IPS DF 6.9 (cell line): ENCODE results near the gene CHST14.

Experiments used
- DNase-seq: peaks from one replicate; pipeline ENCODE4 v3.0.0-alpha.2; 2013; ENCODE audit warnings: low read depth, low spot score
- H3K27ac ChIP-seq: one replicate; pipeline ENCODE4 v1.5.1; 2013; ENCODE audit warnings: low read length, control low read depth
- H3K27me3 ChIP-seq: 2 replicates; pipeline ENCODE4 v1.6.1; 2013; ENCODE audit warnings: mild to moderate bottlenecking, low read length; ENCODE audit not compliant: control insufficient read depth, insufficient read depth
- H3K36me3 ChIP-seq: 2 replicates; pipeline ENCODE4 v1.6.1; 2013; ENCODE audit warnings: low read length; ENCODE audit not compliant: control insufficient read depth, insufficient read depth
- H3K4me1 ChIP-seq: 2 replicates; pipeline ENCODE4 v1.6.1; 2013; ENCODE audit warnings: low read length; ENCODE audit not compliant: control insufficient read depth, insufficient read depth
- H3K4me3 ChIP-seq: 2 replicates; pipeline ENCODE4 v1.5.1; 2013; ENCODE audit warnings: mild to moderate bottlenecking, low read length
- H3K9me3 ChIP-seq: 2 replicates; pipeline ENCODE4 v1.6.1; 2013; ENCODE audit warnings: low read length, inconsistent platforms; ENCODE audit not compliant: control insufficient read depth, insufficient read depth
- WGBS: extraction: QIAGEN DNeasy Blood & Tissue Kit; methylation state at CpG from one replicate; pipeline ENCODE4 v1.1.7; 2013; ENCODE audit warnings: mixed read lengths, missing lambda C conversion rate; ENCODE audit not compliant: insufficient read length, insufficient coverage; 5-methylcytosine and 5-hydroxymethylcytosine counted together

The CHST14 gene

DNA sequence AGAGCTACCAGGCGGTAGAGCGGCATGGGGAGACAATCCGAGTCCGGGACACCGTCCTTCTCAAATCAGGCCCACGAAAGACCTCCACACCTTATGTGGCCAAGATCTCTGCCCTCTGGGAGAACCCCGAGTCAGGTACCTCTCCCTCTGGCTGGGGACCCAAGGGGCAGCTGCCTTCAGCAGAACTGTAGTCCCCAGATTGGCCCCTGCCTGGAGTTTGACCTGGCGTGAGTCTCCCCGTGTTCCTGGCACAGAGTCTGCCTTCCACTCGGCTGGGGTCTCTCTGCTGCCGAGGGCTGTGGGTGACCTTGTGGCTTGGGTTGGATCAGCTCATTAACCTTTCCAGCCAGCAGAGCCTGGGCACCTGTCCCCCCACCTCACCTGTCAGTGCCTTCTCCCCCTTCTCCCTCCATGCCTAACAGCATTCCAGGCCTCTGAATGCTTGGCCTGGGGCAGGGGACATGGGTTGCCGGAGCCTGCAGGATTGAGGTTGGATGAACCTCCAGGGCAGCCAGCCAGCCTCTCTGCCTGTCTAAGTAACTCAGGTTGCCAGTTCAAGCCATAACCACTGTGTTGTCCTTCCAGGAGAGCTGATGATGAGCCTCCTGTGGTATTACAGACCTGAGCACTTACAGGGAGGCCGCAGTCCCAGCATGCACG is 6.8 kb upstream of the CHST14 start:
- Histone ChIP-seq H3K36me3 (peaks cover 42% of the 10 kb centered on the region), H3K9me3 (no peaks in the 10 kb centered on the region), H3K27me3 (no peaks in the 10 kb centered on the region), H3K27ac (no peak overlapping the region), H3K4me1 (no peaks in the 10 kb centered on the region), H3K4me3 (no peak overlapping the region)
- no CpG with 5 or more reads among the region's 14 CpGs for WGBS
- no peak for DNase-seq

DNA sequence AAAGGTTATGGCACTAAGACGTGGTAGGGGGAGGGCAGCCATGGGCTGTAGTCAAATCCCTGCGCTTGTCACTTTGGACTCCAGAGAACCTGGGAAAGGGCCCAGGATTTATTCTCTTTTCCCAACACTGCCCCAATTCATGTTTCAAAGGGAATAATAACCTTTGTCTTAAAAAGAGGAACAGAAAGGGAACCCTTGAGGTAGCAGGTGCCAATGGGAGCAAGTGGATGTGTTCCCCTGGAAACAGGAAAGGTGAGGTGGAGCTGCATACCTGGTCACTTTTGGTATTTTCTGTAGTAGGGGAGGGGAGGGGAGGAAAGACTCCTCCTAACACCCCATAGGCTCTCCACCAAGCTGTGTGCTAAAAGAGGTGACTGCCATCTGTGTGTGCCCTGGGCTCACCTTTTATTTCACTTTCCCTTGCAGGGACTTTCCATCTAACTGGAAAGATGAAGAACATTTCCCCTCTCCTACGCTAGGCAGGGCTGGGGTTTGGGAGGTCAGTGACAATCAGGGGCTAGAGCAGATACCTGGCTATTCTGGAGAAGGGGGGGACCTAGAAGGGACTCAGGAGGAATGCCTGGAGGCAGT is 6.1 kb upstream of the CHST14 start:
- WGBS = no CpG with 5 or more reads among the region's 3 CpGs
- H3K4me1 ChIP-seq = no peaks in the 10 kb centered on the region
- no peak overlapping the region for H3K4me3 ChIP-seq
- H3K27me3 ChIP-seq = no peaks in the 10 kb centered on the region
- no peak overlapping the region for H3K27ac ChIP-seq
- H3K9me3 ChIP-seq = no peaks in the 10 kb centered on the region
- no peak for DNase-seq
- H3K36me3 ChIP-seq = peaks cover 36% of the 10 kb centered on the region

DNA sequence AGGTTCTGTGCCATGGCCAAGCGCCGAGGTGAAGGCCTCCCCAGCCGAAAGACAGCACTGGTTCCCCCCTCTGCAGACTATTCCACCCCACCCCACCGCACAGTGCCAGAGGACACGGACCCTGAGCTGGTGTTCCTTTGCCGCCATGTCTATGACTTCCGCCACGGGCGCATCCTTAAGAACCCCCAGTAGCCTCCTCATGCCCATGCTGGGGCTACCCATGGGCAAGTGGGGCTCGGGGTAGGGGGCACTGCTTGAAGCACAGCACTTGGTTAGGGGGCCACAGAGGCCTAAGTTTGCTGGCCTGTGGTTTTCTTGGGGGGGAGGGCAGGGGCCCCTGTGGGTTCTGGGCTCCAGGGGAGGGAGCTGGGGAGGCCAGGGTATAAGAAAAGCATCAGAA is 4.8 kb upstream of the CHST14 start:
- H3K36me3 ChIP-seq = peaks cover 32% of the 10 kb centered on the region
- no peaks in the 10 kb centered on the region for H3K27me3 ChIP-seq
- no peak overlapping the region for H3K27ac ChIP-seq
- DNase-seq = no peak
- H3K9me3 ChIP-seq = no peaks in the 10 kb centered on the region
- no peaks in the 10 kb centered on the region for H3K4me1 ChIP-seq
- no CpG with 5 or more reads among the region's 10 CpGs for whole genome bisulfite sequencing
- H3K4me3 ChIP-seq = no peak overlapping the region

DNA sequence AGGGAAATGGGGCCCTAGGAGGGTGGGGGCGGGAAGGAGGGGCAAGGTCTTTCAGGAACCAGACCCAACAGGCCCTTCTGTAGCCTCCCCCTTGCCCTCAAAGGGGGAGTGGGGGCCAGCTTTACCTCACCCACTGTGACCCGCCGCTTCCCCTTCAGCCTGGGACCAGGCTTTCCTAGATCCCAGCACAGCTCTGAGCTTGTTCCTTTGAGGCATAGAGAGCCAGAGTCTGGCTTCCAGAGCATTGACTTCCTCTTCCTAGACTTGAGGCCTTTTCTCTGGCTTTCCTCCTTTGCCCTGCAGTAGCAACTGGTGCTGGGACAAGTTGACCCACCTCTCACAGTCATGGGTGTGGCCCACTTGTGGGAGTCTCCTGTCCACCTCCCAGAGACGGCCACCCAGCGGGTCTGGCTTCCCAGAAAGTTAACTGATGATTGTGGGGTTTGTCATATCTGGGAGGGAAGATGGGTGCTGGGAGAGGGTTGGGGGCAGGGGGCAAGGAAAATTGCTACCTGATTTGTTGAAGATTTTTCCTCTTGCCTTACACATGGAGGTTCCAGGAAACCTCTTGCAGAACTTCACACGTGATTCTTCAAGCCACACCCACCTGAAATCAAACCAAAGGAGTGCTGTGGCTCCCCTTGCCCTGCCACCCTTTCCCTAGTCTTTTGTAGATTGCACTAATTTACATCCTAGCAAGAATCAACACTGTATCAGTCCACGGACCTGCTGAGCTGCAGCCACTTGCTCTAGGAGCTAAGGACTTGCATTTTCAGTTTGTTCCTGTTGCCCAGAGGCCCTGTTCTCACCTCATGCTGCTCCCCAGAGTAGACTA is 4.1 kb upstream of the CHST14 start:
- Histone ChIP-seq H3K9me3 (no peaks in the 10 kb centered on the region), H3K4me1 (no peaks in the 10 kb centered on the region), H3K27ac (no peak overlapping the region), H3K36me3 (peaks cover 32% of the 10 kb centered on the region), H3K4me3 (no peak overlapping the region), H3K27me3 (no peaks in the 10 kb centered on the region)
- WGBS = no CpG with 5 or more reads among the region's 7 CpGs
- no peak for DNase-seq

DNA sequence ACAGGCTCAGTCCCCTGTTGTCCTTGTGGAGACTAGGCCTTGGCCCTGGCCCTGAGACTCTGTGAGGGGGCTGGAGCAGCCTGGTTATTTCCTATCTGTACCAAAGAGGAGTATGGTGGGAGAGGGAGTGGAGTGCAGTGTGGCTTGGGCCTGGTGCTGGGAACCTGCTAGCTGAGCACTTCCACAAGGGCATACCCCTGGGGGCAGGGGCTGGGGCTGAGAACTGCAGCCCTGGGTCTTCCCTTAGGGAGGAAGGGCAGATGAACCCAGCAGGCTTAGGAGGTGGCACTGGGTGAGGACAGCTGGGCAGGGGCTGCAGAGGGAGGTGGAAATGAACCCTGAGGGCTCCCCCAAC is 3.5 kb upstream of the CHST14 start:
- Histone ChIP-seq H3K9me3 (no peaks in the 10 kb centered on the region), H3K36me3 (peaks cover 26% of the 10 kb centered on the region), H3K4me1 (peaks cover 4% of the 10 kb centered on the region), H3K27me3 (no peaks in the 10 kb centered on the region), H3K4me3 (no peak overlapping the region), H3K27ac (no peak overlapping the region)
- no peak for DNase-seq

DNA sequence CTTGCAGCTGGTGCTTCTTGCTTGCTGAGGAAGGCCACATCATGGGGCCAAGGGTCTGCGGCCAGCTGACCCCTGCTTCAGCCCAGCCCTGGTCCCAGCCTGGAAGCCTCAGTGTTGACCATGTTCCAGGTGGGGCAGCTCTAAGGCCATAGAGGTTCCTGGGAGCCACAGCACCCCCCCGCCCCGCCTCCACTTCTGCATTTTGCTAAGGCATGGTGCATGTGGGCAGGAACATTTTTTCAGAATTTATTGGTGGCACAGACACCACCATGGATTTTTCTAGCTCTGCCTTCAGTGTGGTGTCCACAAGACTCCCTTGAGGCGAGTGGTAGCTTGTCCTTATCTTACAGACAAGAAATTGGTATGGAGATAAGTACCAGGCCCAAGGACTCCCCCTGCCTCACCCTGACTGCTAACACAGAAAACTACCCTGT is 1.9 kb upstream of the CHST14 start:
- no peak overlapping the region for H3K27ac ChIP-seq
- peaks cover 4% of the 10 kb centered on the region for H3K4me1 ChIP-seq
- peaks cover 19% of the 10 kb centered on the region for H3K36me3 ChIP-seq
- no peaks in the 10 kb centered on the region for H3K9me3 ChIP-seq
- no peaks in the 10 kb centered on the region for H3K27me3 ChIP-seq
- no CpG with 5 or more reads among the region's 4 CpGs for WGBS
- no peak overlapping the region for H3K4me3 ChIP-seq
- no peak for DNase-seq

DNA sequence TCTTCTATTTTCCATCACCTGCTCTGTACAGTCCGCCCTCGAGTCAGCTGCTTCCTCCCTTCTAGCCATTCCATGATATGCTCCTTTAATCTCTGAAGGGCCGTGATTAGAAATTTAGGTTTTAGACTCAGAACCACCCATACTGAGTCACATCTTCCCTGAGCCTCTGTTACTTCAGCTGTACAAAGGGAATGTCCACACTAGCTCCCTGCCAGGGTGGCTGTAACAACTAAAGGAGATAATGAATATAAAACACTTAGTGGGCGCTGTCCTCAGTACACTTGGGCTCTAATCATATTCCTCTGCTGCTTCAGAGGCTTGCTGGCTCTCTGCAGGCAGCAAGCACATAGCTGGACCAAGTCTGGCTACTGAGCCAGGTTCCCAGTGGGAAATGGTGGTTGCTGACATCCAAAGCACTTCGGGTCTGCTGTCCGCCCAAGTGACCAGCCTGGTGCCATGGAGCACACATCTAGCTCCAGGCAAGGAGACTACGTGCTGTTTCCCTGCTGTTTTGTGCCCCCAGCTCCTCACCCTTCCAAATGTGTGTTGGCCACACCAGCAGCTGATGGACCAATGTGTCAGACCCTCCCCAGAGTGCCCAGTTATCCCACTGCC is 901 bp upstream of the CHST14 start:
- no CpG with 5 or more reads among the region's 7 CpGs for WGBS
- H3K4me3 ChIP-seq = no peak overlapping the region
- no peak for DNase-seq
- peaks cover 4% of the 10 kb centered on the region for H3K4me1 ChIP-seq
- no peak overlapping the region for H3K27ac ChIP-seq
- peaks cover 13% of the 10 kb centered on the region for H3K36me3 ChIP-seq
- no peaks in the 10 kb centered on the region for H3K27me3 ChIP-seq
- no peaks in the 10 kb centered on the region for H3K9me3 ChIP-seq

DNA sequence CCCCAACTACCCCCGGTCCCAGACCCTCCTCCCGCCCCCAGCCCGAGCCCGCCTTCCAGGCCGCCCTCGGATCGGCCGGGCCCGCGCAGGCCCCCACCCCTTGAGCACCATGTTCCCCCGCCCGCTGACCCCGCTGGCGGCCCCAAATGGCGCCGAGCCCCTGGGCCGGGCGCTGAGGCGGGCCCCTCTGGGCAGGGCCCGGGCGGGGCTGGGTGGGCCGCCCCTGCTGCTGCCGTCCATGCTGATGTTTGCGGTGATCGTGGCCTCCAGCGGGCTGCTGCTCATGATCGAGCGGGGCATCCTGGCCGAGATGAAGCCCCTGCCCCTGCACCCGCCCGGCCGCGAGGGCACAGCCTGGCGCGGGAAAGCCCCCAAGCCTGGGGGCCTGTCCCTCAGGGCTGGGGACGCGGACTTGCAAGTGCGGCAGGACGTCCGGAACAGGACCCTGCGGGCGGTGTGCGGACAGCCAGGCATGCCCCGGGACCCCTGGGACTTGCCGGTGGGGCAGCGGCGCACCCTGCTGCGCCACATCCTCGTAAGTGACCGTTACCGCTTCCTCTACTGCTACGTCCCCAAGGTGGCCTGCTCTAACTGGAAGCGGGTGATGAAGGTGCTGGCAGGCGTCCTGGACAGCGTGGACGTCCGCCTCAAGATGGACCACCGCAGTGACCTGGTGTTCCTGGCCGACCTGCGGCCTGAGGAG is 472 bp downstream of the CHST14 start:
- DNase-seq = no peak

DNA sequence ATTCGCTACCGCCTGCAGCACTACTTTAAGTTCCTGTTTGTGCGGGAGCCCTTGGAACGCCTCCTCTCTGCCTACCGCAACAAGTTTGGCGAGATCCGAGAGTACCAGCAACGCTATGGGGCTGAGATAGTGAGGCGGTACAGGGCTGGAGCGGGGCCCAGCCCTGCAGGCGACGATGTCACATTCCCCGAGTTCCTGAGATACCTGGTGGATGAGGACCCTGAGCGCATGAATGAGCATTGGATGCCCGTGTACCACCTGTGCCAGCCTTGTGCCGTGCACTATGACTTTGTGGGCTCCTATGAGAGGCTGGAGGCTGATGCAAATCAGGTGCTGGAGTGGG is 995 bp downstream of the CHST14 start:
- Histone ChIP-seq H3K27me3 (no peaks in the 10 kb centered on the region), H3K4me1 (peaks cover 4% of the 10 kb centered on the region), H3K4me3 (peak overlapping the region; percentile 65; the same call in 1 of the 2 replicates), H3K36me3 (no peaks in the 10 kb centered on the region), H3K9me3 (no peaks in the 10 kb centered on the region), H3K27ac (no peak overlapping the region)
- no CpG with 5 or more reads among the region's 16 CpGs for WGBS
- no peak for DNase-seq

More for the DNA sequence above, 472 bp downstream of the CHST14 start:
- Histone ChIP-seq H3K27ac (no peak overlapping the region), H3K4me3 (peak overlapping the region; percentile 65), H3K4me1 (peaks cover 4% of the 10 kb centered on the region), H3K36me3 (peaks cover 4% of the 10 kb centered on the region; the same call in 1 of the 2 replicates), H3K9me3 (no peaks in the 10 kb centered on the region), H3K27me3 (no peaks in the 10 kb centered on the region)
- WGBS = no CpG with 5 or more reads among the region's 60 CpGs

DNA sequence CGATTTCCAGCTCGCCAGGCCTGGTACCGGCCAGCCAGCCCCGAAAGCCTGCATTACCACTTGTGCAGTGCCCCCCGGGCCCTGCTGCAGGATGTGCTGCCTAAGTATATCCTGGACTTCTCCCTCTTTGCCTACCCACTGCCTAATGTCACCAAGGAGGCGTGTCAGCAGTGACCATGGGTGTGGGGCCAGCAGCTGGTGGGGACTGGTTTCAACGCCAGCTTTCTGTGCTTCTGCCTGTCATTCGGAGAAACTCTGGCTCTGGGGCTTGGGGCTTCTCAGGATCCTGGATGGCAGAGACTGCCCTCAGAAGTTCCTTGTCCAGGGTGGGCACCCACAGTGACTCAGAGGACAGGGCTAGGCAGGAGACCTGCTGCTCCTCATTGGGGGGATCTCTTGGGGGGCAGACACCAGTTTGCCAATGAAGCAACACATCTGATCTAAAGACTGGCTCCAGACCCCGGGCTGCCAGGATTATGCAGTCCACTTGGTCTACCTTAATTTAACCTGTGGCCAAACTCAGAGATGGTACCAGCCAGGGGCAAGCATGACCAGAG is 1.5 kb downstream of the CHST14 start:
- no CpG with 5 or more reads among the region's 9 CpGs for whole genome bisulfite sequencing
- H3K27me3 ChIP-seq = no peaks in the 10 kb centered on the region
- no peak overlapping the region for H3K27ac ChIP-seq
- DNase-seq = no peak
- no peaks in the 10 kb centered on the region for H3K9me3 ChIP-seq
- no peak overlapping the region; the same call in 1 of the 2 replicates for H3K4me3 ChIP-seq
- H3K36me3 ChIP-seq = no peaks in the 10 kb centered on the region
- H3K4me1 ChIP-seq = peaks cover 4% of the 10 kb centered on the region
